GM19328 (cell line): ENCODE measurements around the gene ANGPTL7.
"Not testable (repeated sequence)": the region's sequence is repeated elsewhere in the genome, so short reads cannot be mapped to it uniquely, and the experiment has no call there.

ENCODE experiments used
- ATAC-seq: cut with Tn5 transposase; IDR thresholded peaks from one replicate; pipeline ENCODE4 v1.9.1; 2021; ENCODE audit warnings: mild to moderate bottlenecking, moderate library complexity; ENCODE audit not compliant: unreplicated experiment

Gene ANGPTL7

GRCh38 chr1:11188858-11189451 lies at the start of gene ANGPTL7:
Gene ANGPTL7, plus strand, starts transcription at chr1:11189355. Its CDS starts 225 bp downstream, at chr1:11189580.
- ATAC-seq: no peak

GRCh38 chr1:11142618-11143391 lies 46.4 kb upstream of the ANGPTL7 start:
- ATAC-seq: no peak

GRCh38 chr1:11143401-11143800 lies 45.8 kb upstream of the ANGPTL7 start:
- ATAC-seq: no peak

GRCh38 chr1:11143907-11144306 lies 45.2 kb upstream of the ANGPTL7 start:
- ATAC-seq: no peak

GRCh38 chr1:11144570-11145256 lies 44.4 kb upstream of the ANGPTL7 start:
- no peak for ATAC-seq

- ATAC-seq: no peak
Measured at GRCh38 chr1:11145741-11146140, 43.4 kb upstream of the ANGPTL7 start.

- no peak for ATAC-seq
Measured at GRCh38 chr1:11147197-11147770, 41.9 kb upstream of the ANGPTL7 start.

GRCh38 chr1:11150326-11150725 lies 38.8 kb upstream of the ANGPTL7 start:
- ATAC-seq: no peak

- no peak for ATAC-seq
Measured at GRCh38 chr1:11151114-11151513, 38.0 kb upstream of the ANGPTL7 start.

GRCh38 chr1:11151826-11152612 lies 37.1 kb upstream of the ANGPTL7 start:
- ATAC-seq: no peak

- ATAC-seq: no peak
Measured at GRCh38 chr1:11152755-11153154, 36.4 kb upstream of the ANGPTL7 start.

- no peak for ATAC-seq
Measured at GRCh38 chr1:11153184-11153583, 36.0 kb upstream of the ANGPTL7 start.

GRCh38 chr1:11156441-11156840 lies 32.7 kb upstream of the ANGPTL7 start:
- ATAC-seq: no peak

- ATAC-seq: no peak
Measured at GRCh38 chr1:11156963-11157362, 32.2 kb upstream of the ANGPTL7 start.

- no peak for ATAC-seq
Measured at GRCh38 chr1:11157394-11157793, 31.8 kb upstream of the ANGPTL7 start.

- no peak for ATAC-seq
Measured at GRCh38 chr1:11157867-11158266, 31.3 kb upstream of the ANGPTL7 start.

- ATAC-seq: no peak
Measured at GRCh38 chr1:11158291-11158690, 30.9 kb upstream of the ANGPTL7 start.

GRCh38 chr1:11158720-11159321 lies 30.3 kb upstream of the ANGPTL7 start:
- ATAC-seq: no peak

GRCh38 chr1:11162752-11163151 lies 26.4 kb upstream of the ANGPTL7 start:
- not testable (repeated sequence) for ATAC-seq

- ATAC-seq: not testable (repeated sequence)
Measured at GRCh38 chr1:11166744-11167143, 22.4 kb upstream of the ANGPTL7 start.
